Measurements from ENCODE around the gene MTHFD2.
"Not testable (repeated sequence)": the region's sequence is repeated elsewhere in the genome, so short reads cannot be mapped to it uniquely, and the experiment has no call there.

MTHFD2 gene

DNA sequence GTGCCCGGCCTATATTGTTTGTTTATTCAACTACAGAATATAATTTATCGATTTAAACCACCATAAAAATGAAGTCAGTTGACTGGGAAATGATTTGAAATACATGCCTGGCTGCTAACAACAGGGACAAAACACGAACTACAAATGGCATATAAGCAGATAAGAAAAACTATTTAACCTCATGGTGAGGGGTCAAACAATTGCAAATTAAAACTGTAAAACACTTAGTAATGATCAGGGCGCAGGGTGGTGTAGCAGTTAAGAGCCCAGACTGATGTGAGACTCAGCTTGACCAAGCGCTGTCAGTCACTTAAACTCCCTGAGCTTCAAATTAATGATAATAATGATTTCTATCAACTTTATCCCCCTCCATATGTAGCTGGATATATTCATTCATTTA is 6.7 kb downstream of the MTHFD2 start:
- Mint-ChIP-seq H3K4me3 (peak overlapping the region; percentile 63 to 78), H3K4me1 (peaks cover 34 to 50% of the 10 kb centered on the region in 2 donors), H3K36me3 (peaks cover 34 to 55% of the 10 kb centered on the region in 2 donors), H3K9me3 (no peaks in the 10 kb centered on the region), H3K27me3 (no peaks in the 10 kb centered on the region), H3K27ac (peak overlapping the region; percentile 96)
- no peak for ATAC-seq (replicated peaks)
- no peak for DNase-seq

DNA sequence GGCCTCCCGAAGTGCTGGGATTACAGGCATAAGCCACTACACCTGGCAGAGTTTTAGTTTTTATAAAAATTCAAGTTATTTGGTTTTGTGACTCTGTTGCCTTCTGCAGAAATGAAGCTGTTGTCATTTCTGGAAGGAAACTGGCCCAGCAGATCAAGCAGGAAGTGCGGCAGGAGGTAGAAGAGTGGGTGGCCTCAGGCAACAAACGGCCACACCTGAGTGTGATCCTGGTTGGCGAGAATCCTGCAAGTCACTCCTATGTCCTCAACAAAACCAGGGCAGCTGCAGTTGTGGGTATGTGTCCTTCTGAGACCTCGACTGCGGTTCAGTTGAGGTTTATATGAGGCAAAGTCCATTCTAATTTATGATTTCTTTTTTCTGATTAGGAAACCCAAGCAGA is 7.2 kb downstream of the MTHFD2 start:
- Mint-ChIP-seq H3K27ac (peak overlapping the region; percentile 96), H3K9me3 (no peaks in the 10 kb centered on the region), H3K36me3 (peaks cover 34 to 54% of the 10 kb centered on the region in 2 donors), H3K4me3 (peak overlapping the region; percentile 63 to 78), H3K4me1 (peaks cover 31 to 45% of the 10 kb centered on the region in 2 donors), H3K27me3 (no peaks in the 10 kb centered on the region)
- ATAC-seq (replicated peaks) (peak; percentile 50 to 51), DNase-seq (no peak)

DNA sequence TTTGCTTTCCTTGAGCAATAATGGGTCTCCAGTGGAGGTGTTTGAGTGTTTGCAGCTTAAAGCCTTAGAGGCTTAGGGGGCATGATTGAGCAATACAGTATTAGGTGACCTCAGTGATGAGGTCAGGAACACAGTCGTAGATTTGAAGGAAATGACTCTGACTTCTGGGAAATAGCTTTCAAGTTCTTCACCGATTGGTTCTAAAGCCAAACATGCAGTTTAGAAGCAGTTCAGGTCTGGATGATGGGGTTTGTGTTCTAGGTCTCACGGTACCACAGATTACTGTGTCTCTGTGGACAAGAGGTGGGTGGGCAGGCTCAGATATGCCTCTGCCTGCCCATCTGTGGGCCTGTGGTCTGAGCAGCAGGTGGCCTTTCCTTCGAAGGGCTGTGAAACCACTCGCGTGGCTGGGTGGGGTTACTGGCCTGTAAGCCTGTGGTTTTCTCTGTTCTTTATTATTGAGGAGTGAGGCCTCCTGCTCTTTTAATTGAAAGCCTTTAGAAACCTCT is 7.8 kb downstream of the MTHFD2 start:
- Mint-ChIP-seq H3K36me3 (peaks cover 33 to 56% of the 10 kb centered on the region in 2 donors), H3K4me3 (peak overlapping the region; percentile 63 to 78), H3K27me3 (no peaks in the 10 kb centered on the region), H3K4me1 (peaks cover 28 to 41% of the 10 kb centered on the region in 2 donors), H3K9me3 (no peaks in the 10 kb centered on the region), H3K27ac (peak overlapping the region; percentile 96)
- ATAC-seq (replicated peaks) = peak; percentile 95 to 96
- peak; percentile 72 for DNase-seq

DNA sequence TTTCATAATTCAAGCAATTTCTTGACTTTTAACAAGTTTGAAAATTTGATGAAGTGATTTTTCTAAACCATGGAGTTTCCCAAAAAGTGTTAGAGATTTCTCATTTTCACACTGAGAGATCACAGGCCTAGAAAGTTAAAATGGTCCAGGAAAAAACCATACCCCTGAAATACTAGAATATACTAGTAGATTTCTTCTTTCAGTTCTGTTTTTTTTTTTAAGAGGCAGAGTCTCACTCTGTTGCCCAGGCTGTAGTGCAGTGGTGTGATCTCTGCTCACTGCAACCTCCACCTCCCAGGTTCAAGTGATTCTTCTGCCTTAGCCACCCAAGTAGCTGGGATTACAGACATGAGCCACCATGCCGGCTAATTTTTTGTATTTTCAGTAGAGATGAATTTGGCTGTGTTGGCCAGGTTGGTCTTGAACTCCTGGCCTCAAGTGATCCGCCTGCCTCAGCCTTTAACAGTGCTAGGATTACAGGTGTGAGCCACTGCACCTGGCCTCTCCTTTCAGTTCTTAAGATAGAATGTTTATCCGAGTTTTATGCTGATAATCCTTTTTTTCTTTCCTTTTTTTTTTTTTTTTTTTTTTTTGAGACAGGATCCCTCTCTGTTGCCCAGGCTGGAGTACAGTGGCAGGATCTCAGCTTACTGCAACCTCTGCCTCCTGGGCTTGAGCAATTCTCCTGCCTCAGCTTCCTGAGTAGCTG is 14.4 kb downstream of the MTHFD2 start:
- Mint-ChIP-seq H3K27ac (peak overlapping the region; percentile 59), H3K4me1 (peaks cover 9 to 28% of the 10 kb centered on the region in 2 donors), H3K4me3 (no peak overlapping the region), H3K9me3 (no peaks in the 10 kb centered on the region), H3K36me3 (peaks cover 29 to 61% of the 10 kb centered on the region in 2 donors), H3K27me3 (no peaks in the 10 kb centered on the region)
- ATAC-seq (replicated peaks) = peak; percentile 66 to 74
- no peak for DNase-seq

DNA sequence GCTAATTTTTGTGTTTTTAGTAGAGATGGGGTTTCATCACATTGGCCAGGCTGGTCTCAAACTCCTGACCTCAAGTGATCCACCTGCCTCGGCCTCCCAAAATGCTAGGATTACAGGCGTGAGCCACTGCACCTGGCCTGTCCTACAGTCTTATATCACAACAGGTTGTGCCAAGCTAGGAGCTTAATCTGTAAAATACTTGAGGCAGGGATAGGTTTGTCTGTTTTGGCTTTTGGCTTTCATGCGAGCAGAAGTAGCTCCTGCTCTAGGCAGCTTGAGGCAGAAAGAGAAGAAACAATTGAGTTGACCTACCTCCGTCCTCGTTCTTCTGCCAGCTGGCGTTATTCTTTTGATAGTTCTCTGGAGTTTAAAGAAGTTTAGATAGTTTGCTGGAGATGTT is 17.4 kb downstream of the MTHFD2 start:
- H3K4me3 Mint-ChIP-seq; ATAC-seq (replicated peaks); H3K27ac Mint-ChIP-seq; H3K27me3 Mint-ChIP-seq; DNase-seq; H3K9me3 Mint-ChIP-seq: not testable (repeated sequence)
- H3K36me3 Mint-ChIP-seq = peaks cover 26 to 63% of the 10 kb centered on the region in 2 donors
- H3K4me1 Mint-ChIP-seq = peaks cover 4 to 22% of the 10 kb centered on the region in 2 donors

DNA sequence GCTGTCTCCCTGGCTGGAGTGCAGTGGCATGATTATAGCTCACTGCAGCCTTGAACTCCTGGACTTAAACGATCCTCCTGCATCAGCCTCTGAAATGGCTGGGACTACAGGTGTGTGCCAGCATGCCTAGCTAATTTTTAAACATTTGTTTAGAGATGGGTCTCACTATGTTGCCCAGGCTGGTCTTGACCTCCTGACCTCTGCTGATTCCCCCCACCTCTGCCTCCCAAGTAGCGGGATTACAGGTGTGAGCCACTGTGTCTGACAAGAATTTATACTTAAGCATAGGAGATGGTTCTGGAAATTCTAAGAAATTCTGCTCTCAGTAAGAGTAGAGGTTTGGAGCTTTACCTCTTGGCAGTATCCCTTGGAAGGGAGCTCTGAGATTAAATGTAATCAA is 18.2 kb downstream of the MTHFD2 start:
- Mint-ChIP-seq H3K27ac (no peak overlapping the region), H3K9me3 (no peaks in the 10 kb centered on the region)

DNA sequence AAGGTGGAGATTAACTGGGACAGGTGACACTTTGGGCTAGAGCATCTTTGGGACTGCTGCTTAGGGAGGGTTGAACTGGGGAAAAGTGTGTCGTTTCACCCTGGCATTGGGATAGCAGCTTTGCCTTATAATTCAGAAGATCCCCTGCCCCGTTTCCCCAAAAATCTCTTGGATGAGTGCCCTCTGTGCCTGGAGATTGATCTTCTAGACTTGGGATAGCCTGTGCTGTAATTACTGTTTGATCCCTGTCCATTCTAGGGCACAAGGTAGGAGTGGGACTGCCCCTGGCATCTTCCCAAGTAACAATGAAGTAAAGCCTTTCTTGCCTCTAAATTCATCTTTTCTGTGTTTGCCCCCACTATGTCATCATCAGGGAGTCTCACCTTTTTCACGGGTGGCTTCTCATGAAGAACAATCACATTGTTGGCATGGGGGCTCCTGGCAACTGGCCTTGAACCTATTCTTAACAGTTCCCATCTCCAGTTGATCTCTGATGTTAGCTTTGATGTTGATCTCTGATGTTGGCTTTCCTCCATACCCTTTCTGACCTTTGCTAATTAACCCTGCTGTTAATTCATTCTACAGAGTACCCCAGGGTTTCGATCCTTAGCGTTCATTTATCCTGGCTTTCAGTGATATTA is 21.6 kb downstream of the MTHFD2 start:
- ATAC-seq (replicated peaks) (no peak), DNase-seq (no peak)
- Mint-ChIP-seq H3K9me3 (no peaks in the 10 kb centered on the region), H3K27me3 (no peaks in the 10 kb centered on the region), H3K36me3 (peaks cover 31 to 71% of the 10 kb centered on the region in 2 donors), H3K27ac (no peak overlapping the region), H3K4me1 (peaks cover 0 to 4% of the 10 kb centered on the region in 2 donors), H3K4me3 (no peak overlapping the region)

More for the DNA sequence above, 18.2 kb downstream of the MTHFD2 start:
- Mint-ChIP-seq H3K4me3 (no peak overlapping the region), H3K4me1 (peaks cover 2 to 15% of the 10 kb centered on the region in 2 donors), H3K27me3 (no peaks in the 10 kb centered on the region), H3K36me3 (peaks cover 30 to 62% of the 10 kb centered on the region in 2 donors)
- no peak for ATAC-seq (replicated peaks)
- no peak for DNase-seq

DNA sequence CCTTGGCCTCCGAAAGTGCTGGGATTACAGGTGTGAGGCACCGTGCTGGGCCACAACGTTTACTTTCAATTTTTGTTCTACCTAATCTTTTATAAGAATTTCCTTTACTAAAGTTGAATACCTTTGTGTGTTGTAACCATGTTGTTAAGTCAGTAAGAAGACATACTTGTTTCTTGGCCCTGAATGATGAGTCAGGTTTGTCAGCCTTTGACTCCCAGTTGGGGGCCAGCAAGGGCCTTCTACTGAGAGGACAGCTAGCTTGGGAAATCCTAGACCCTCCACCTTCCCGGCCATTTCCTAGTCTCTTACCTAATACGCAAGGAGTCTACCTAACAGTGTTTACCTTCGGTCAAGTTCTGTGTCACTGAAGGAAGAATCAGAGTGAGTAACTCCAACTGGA is 22.7 kb downstream of the MTHFD2 start:
- no peak for DNase-seq
- Mint-ChIP-seq H3K4me1 (peaks cover 0 to 4% of the 10 kb centered on the region in 2 donors), H3K4me3 (no peak overlapping the region), H3K27me3 (no peaks in the 10 kb centered on the region), H3K27ac (peak overlapping the region; percentile 56), H3K36me3 (peaks cover 28 to 69% of the 10 kb centered on the region in 2 donors), H3K9me3 (no peaks in the 10 kb centered on the region)
- no peak for ATAC-seq (replicated peaks)

DNA sequence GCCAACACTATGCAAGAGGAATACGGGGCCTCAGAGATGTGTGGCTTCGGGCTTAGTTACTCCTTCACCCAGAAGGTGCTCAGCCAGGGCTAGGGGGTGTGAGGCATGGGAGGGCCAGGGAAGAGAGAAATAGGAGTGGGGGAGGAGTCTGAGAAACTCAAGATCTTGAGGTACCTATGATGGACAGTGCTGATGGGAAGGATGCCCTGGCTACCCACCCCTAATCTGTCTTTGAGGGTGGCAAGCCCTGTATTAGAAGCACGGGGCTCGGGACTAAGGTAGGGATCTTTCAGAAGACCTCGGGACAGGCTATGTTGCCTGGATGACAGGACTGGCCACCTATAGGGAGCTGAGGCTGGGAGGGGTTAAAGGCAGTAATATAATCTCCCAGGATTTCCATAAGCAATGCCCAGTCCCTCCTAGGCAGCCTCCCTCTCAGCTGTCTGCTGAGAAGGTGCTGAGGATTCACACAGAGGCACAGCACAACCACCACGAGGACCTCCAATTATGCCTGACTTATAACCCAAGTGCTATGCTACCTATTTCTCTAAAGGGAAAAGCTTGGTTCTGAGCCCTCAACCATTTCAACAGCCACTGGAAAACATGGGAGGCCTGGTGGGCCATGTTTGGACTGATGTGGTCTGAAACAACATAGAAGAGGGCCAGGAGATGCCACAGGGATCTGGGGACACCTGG is 23.3 kb downstream of the MTHFD2 start:
- Mint-ChIP-seq H3K27me3 (no peaks in the 10 kb centered on the region), H3K4me3 (no peak overlapping the region), H3K9me3 (no peaks in the 10 kb centered on the region), H3K36me3 (peaks cover 30 to 71% of the 10 kb centered on the region in 2 donors), H3K27ac (no peak overlapping the region), H3K4me1 (peaks cover 0 to 8% of the 10 kb centered on the region in 2 donors)
- no peak for DNase-seq
- ATAC-seq (replicated peaks) = no peak

DNA sequence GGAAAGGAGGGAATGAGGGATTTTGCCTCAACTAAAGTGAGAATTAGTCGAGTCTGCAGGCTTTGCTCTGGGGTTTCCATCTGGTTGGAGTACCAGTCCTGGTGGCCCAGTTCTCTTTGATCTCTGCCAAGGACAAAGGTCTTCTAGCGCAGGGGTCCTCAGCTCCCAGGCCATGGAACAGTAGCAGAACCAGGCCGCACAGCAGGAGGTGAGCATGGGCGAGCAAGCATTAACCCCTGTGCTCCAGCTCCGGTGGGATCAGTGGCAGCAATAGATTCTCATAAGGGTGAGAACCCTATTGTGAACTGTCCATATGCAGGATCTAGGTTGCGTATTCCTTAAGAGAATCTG is 23.9 kb downstream of the MTHFD2 start:
- DNase-seq (no peak), ATAC-seq (replicated peaks) (no peak)
- Mint-ChIP-seq H3K27ac (peak overlapping the region; percentile 52), H3K9me3 (no peaks in the 10 kb centered on the region), H3K4me1 (peaks cover 0 to 9% of the 10 kb centered on the region in 2 donors), H3K4me3 (no peak overlapping the region), H3K36me3 (peaks cover 31 to 68% of the 10 kb centered on the region in 2 donors), H3K27me3 (no peaks in the 10 kb centered on the region)

DNA sequence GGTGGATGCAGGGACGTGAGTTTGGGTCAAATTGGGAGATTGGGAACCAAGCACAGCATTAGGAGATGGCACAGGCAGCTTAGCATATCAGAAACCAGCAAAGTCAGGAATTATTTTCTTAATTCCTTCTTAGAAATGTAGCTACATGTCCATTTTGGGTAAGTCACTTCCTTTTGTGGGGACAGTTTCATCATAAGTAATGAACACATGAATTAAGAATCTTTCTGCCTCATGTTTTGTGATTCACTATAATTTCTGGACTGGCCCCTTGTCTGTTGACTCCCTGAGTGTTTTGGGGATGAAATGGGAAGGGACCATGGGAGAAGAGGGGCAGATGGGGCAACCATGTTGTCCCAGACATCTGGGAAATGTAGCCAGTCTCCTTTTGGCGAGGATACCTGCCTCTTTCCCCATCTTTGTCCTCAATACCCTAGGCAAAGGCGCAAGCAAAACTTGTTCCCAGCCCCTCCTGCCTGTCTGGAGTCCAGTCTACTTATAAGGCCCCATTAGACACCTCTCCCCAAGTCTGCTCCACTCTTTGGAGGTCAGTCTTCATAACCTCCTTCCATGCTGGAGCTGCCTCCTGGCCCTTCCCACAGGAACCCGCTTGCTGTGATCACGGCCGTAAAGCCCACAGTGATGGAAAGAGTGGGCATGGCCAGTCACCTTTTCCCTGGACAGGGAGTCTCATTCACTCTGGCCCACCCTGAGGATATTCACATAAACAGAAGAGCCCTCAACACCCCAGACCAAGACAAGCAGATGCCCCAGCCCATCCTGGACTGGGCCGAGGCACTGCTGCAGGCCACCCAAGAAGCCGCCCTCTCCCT is 25.7 kb downstream of the MTHFD2 start:
- H3K27ac Mint-ChIP-seq = no peak overlapping the region

DNA sequence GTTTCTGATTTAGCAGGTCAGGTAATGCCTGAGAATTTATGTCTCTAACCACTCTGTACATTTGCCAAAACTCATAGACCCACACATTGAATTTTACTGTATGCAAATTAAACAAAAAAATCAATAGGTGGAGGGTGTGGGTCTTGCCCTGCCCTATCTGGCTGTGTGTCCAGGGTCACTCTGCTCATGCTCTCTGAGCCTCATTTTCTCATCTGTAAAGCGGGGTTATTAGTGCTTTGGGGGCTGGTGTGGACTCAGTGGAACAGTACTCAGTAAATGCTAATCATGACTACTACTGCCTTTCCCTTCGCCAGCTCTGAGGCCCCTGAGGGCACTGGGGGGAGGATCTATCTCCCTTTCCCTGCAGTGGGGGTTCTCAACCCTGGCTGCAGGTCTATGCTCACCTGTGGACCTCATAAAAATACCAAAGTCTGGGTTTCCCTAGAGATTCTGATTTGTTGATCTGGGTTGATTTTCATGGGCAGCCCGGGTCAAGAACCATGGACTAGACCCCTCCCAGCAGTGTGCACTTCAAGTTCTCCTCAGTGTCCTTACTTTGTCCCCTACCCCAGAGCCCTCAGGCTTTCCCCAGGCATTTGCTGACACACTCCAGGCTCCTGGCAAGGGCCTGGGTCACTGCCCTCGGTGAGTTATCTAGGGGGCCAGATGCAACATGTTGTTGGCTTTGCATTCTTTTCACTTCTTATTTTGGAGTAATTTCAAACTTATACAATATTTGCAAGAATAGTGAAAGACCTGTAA is 27.5 kb downstream of the MTHFD2 start:
- Mint-ChIP-seq H3K27me3 (no peaks in the 10 kb centered on the region), H3K4me1 (peaks cover 0 to 7% of the 10 kb centered on the region in 2 donors), H3K27ac (peak overlapping the region; percentile 51), H3K4me3 (no peak overlapping the region), H3K9me3 (no peaks in the 10 kb centered on the region), H3K36me3 (peaks cover 20 to 54% of the 10 kb centered on the region in 2 donors)
- DNase-seq = no peak
- ATAC-seq (replicated peaks) = peak in 1 of 2 donors; percentile 8

More for the DNA sequence above, 25.7 kb downstream of the MTHFD2 start:
- no peak for DNase-seq
- H3K4me1 Mint-ChIP-seq = peaks cover 0 to 8% of the 10 kb centered on the region in 2 donors
- H3K9me3 Mint-ChIP-seq = no peaks in the 10 kb centered on the region
- H3K27me3 Mint-ChIP-seq = no peaks in the 10 kb centered on the region
- H3K36me3 Mint-ChIP-seq = peaks cover 30 to 67% of the 10 kb centered on the region in 2 donors
- ATAC-seq (replicated peaks) = peak in 1 of 2 donors; percentile 21
- no peak overlapping the region for H3K4me3 Mint-ChIP-seq

DNA sequence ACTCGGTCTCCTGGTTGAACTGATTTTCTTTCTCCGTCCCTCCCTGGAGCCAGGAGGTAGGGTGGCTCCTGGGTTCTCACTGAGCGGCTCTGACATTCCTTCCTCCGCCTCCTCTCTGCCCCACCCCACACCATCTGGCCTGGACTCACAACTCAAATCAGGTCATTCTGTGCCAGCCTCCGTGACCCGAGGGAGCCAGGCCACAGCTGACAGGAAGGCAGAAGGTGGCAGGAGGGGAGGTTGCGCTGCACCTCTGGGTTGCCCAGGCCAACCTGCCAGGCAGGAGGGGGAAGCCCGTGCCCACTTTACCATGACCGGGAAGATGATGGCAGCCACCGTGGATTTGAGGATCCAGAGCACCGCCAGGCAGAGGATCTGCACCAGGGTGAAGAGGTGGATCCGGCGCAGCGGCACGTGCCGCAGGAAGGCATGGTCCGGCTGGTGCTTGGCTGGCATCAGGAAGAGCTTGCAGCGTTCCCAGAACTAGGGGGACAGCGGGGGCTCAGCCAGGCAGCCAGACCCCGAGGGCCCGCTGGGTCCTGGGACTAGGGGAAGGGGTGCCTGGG is 28.3 kb downstream of the MTHFD2 start:
- Mint-ChIP-seq H3K4me3 (no peak overlapping the region), H3K9me3 (no peaks in the 10 kb centered on the region), H3K36me3 (peaks cover 13 to 51% of the 10 kb centered on the region in 2 donors), H3K4me1 (peaks cover 0 to 7% of the 10 kb centered on the region in 2 donors), H3K27ac (peak overlapping the region; percentile 65), H3K27me3 (no peaks in the 10 kb centered on the region)
- no peak for ATAC-seq (replicated peaks)
- no peak for DNase-seq

All from stimulated activated naive B cell treated with anti-CD40 and anti-IgM and Interleukin-4, amounts not matched to agents 10 μg/mL and 1 μg/mL and 100 μg/mL, for 72 hours (primary cell).